HG03439 (cell line): ENCODE data around the gene SYT2.
"Not testable (repeated sequence)": the region's sequence is repeated elsewhere in the genome, so short reads cannot be mapped to it uniquely, and the experiment has no call there.

ENCODE experiments used
- ATAC-seq: cut with Tn5 transposase; IDR thresholded peaks from one replicate; pipeline ENCODE4 v1.9.1; 2021; ENCODE audit warnings: mild to moderate bottlenecking, moderate library complexity; ENCODE audit not compliant: unreplicated experiment

Gene SYT2

DNA sequence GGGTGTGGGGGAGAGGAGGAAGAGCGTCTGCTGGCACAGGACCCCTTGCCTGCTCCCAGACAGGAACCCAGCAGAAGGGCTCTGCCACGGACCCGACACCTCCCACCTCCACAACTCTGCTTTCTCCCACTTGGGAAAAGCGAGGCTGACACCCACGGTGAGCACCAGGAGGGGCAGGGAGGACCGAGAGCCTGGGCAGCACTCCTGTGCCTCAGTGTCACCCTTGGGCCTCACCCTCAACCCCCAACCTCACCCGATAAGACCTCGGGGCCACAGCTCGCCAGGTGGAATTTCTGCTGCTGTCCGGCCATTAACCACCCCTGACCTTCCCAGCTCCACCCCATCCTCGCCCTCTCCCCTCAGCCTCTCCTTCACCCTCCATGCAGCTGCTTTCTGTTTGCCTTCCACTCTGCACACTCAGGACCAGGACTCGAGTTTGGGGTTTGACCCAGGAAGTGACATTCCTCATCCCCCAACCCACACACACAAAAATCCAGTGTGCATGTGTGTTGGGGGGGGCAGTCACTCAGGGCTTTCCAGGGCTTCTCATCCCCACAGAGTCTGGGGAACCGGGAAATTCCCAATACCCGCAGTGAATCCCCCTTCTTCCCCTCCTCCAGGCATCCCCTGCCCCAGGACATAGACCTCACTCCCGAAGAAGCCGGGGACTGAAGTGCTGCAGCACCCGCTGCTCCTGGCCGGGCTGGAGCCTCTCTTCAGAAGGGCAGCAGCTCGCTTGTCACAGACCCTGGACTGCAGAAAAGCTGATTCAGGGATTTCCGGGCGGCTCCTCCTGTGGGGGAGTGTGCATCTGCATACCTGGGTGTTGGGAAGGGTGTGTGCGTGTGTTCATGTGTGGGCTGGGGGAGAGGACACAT is 65.8 kb downstream of the SYT2 start:
- no peak for ATAC-seq

GRCh38 chr1:202643397-202644218 is 66.6 kb downstream of the SYT2 start:
- ATAC-seq: no peak

- no peak for ATAC-seq
Observed at GRCh38 chr1:202642619-202643291, 67.5 kb downstream of the SYT2 start.

DNA sequence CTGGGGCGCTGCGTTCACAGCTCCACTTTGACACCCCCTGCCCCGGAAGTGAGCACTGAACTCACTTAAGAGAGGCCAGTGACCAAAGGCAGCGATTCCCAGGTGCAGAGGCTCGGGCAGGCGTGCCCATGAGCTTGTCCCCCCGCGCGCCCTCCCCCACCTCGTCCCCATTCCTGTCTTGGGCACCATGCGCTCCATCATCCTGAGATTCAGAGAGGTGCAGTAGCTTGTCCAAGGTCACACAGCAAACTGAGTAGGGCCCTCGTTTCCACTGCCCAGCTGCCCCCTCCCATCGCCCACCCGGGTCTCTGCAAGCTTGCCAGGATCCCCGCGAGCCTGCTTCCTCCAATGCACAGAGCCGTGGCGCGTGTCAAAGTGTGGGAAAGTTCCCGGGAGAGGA is 68.0 kb downstream of the SYT2 start:
- no peak for ATAC-seq

GRCh38 chr1:202639500-202639899 is 70.8 kb downstream of the SYT2 start:
- no peak for ATAC-seq

DNA sequence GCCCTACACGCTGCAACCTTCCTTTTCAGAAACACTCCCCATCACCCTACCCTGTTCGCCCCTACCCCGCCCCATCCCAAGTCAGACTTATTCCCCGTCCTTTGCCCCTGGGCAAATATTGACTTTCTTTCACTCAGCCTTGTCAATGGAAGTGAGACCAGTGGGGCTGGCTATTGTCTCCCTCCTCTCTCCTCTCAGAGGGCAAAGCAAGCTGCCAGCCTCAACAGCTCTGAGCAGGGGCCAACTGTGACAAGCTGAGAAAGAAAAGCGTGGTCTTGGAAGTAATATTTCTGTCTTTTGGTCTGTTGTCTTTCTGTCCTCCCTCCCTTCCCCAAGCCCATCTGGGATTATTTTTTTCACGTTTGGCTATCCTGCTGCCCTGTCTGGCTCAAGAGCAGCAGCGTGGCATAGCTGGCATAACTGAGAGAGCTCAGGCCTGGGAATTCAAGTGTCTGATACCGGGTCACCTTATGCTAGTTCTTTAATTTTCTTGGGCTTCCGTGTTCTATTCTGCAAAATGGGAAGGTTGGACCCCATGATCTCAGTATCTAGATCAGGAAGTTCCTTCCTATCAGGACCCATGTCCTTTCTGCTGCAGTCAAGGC is 71.5 kb downstream of the SYT2 start:
- not testable (repeated sequence) for ATAC-seq

DNA sequence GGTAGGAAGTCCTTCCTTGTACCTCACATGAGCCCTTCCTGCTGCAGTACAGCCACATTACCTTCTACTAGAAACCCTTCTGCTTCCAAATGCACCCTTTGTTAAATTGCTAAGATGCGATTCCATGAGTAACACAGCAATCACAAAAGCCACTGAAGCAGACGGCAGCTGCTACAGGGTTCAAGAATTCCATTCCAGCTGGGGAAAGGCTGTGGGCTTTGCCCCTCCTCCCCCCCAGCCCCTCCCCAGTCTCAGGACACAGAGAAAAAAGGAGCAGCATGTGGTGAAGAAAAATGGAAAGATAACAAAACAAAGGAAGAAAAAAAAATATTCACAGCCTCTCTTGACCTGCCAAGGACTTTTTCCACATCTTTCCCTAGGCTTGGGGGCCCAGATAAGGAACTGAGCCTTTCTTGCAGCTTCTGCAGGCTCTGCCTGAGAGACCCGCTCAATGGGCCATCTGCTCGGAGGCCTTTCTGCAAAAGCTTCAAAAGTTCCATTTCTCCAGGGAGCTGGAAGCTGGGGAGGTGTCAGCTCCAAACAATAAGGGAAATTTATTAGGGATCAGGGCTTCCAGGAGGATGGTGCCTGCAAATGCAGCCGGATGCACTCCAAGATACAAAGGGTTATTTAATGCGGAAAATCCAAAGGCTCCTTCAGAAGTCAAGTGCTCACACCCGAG is 72.1 kb downstream of the SYT2 start:
- ATAC-seq: no peak

DNA sequence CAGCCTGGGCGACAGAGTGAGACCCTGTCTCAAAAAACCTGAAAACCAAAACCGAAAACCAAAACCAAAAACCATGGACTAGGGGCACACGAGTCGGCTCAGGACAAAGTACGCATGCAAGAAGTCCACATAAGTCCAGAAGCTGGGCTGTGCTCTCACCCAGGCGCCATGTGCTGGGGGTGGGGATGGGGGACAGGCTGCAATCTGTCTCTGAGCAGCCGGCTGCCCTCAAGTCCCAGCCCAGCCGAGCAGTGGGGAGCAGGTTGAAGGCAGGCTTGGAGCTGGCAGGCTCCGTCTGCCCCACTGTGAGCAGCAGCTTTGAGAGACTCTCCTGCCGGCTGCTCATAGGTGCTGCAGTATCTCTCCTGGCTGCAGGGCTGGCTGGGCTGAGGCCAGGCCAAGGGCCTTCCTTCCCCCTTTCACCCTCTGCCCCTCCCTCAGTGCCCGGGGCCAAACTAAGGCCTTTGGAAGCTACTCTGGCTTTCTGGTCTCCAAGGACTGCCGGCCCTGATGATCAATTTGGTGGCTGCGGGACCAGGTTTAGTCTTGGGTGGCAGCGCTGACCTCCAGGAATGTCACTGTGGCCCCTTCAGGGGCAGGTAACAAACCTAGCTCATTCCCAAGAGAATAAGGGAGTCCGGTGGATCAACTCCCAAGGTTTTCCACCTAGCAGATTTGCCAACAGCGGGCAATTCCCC is 72.8 kb downstream of the SYT2 start:
- not testable (repeated sequence) for ATAC-seq

DNA sequence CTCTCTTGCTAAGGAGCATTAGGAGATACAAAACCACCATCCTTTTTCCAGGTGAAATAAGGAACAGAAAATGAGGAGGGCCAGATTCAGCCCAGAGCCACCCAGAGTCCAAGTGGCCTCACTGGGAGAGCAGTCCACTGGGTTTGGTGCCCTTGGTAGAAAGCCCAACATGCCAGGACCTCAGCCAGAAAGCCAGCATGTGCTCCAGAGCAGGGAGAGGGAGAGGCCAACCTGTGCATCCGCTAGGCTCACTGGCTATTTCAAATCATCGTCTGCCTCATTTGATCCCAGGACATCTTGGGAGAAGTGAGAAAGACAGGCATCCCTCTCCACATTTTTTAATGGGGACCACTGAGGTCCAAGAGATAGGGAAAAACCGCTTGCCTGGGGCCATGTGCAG is 74.1 kb downstream of the SYT2 start:
- ATAC-seq: not testable (repeated sequence)

DNA sequence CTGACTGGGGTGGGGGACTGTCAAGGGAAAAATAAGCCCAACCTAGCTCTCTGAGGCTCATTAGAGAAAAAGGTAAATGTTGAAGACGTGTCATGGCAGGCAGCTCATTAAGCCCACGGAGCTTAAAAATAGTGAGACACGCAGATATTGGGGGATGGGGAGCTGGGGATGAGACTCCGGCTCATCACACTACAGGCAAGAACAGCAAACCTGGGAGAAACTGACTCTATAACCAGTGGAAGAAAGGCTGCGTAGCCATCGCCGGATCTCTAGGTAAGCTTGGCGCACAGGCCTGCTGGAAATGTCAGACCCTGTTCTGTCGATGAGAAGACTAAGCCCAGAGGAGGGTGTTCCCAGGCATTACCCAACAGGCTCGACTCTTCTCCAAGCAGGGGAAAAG is 78.0 kb downstream of the SYT2 start:
- no peak for ATAC-seq

GRCh38 chr1:202631076-202631923 is 79.0 kb downstream of the SYT2 start:
- no peak for ATAC-seq

GRCh38 chr1:202630541-202630940 is 79.7 kb downstream of the SYT2 start:
- no peak for ATAC-seq

GRCh38 chr1:202630096-202630495 is 80.2 kb downstream of the SYT2 start:
- ATAC-seq: not testable (repeated sequence)

- peak; percentile 63 for ATAC-seq
Observed at GRCh38 chr1:202629257-202629811, 80.9 kb downstream of the SYT2 start.

DNA sequence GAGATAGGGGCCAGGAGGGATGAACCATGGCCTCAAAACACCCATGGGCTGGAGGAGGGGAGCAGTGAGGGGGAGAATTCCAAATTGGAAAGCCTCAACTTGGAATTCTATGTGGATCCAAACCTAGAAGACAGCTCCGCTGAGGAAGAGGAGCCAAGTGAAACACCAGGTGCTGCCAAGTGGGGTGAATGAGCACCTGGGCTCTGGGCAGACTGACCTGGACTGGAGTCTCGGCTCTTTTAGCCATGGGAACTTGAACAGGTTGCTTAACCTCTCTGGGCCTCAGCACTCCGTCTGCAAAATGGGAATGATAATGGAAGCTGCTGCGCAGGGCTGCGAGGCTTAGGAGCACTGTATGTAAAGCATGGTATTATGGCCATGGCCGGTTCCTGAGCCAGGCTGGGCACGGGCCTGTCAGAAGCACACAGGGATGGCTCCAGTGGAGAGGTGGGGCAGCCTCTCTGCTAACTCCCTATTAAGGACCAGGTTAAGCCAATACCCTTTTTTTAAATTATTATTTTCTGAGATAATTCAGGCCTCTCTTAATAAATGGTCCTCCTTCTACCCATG is 81.5 kb downstream of the SYT2 start:
- ATAC-seq: no peak

- no peak for ATAC-seq
Observed at GRCh38 chr1:202627841-202628565, 82.3 kb downstream of the SYT2 start.

DNA sequence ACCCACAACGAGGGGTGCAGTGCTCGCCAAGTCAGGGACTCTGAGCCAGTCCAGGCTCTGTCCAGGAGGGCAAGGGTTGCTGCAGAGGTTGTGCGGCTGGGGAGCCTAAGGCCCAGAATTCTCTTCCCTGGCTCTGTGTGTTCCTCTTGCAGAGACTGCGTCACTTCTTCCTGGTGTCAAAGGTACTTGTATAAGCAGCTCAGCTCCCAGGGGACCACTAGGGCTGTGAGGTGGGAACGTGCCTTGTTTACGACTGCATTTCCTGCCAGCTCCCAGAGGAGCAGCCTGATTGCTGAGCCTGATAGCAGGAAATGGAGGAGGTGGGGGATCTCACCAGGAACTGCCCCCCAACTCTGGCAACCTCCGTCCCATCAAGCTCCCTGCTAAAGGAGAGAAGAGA is 83.2 kb downstream of the SYT2 start:
- ATAC-seq: not testable (repeated sequence)
